Liver (tissue), 3 donors: ENCODE data around the gene TERB1.

ENCODE experiments used
- EGR1 ChIP-seq, 2 donors: IDR thresholded peaks; 2 replicates each; pipeline ENCODE4 v1.6.1; 2016 to 2018; ENCODE audit warnings: antibody characterized with exemption in 2 of 2, low read depth in 2 of 2
- FOXA1 ChIP-seq: IDR thresholded peaks from 2 replicates; pipeline ENCODE4 v1.6.1; 2016; ENCODE audit warnings: antibody characterized with exemption
- HNF4G ChIP-seq: IDR thresholded peaks from 2 replicates; pipeline ENCODE4 v1.6.1; 2016; ENCODE audit warnings: antibody characterized with exemption
- JUND ChIP-seq, 2 donors: IDR thresholded peaks; 2 replicates each; pipeline ENCODE4 v1.6.1; 2016; ENCODE audit warnings: antibody characterized with exemption in 2 of 2
- RAD21 ChIP-seq, 2 donors: IDR thresholded peaks; 2 replicates each; pipeline ENCODE4 v1.6.1; 2016; ENCODE audit warnings: antibody characterized with exemption in 2 of 2, mild to moderate bottlenecking in 2 of 2
- RXRA ChIP-seq, 2 donors: IDR thresholded peaks; 2 replicates each; pipeline ENCODE4 v1.6.1; 2017 to 2018; ENCODE audit warnings: antibody characterized with exemption in 2 of 2, mild to moderate bottlenecking in 1 of 2
- SP1 ChIP-seq: IDR thresholded peaks from 2 replicates; pipeline ENCODE4 v1.6.1; 2018; ENCODE audit warnings: antibody characterized with exemption, mild to moderate bottlenecking
- TAF1 ChIP-seq: conservative IDR thresholded peaks from 2 replicates; pipeline ENCODE4 v1.6.1; 2016; ENCODE audit warnings: antibody characterized with exemption, mild to moderate bottlenecking
- TF ChIP-seq, protein P1 (sequence below): fragments of 150-350 bp; IDR thresholded peaks from 2 replicates; pipeline ENCODE4 v1.5.1; 2017; ENCODE audit warnings: improper control_type of control experiment, low read depth, low read length; ENCODE audit not compliant: missing input control
- TF ChIP-seq, protein P2 (sequence below): IDR thresholded peaks from 2 replicates; pipeline ENCODE4 v1.6.1; 2016; ENCODE audit warnings: antibody characterized with exemption
- TF ChIP-seq, protein P3 (sequence below): IDR thresholded peaks from 2 replicates; pipeline ENCODE4 v1.6.1; 2016; ENCODE audit warnings: antibody characterized with exemption
- TF ChIP-seq, protein P4 (sequence below): IDR thresholded peaks from 2 replicates; pipeline ENCODE4 v1.6.1; 2016; ENCODE audit warnings: antibody characterized with exemption
- TF ChIP-seq, protein P5 (sequence below): IDR thresholded peaks from 2 replicates; pipeline ENCODE4 v1.6.1; 2016; ENCODE audit warnings: antibody characterized with exemption, mild to moderate bottlenecking
- donor health status: healthy.
- donor health status: healthy.

DNA sequence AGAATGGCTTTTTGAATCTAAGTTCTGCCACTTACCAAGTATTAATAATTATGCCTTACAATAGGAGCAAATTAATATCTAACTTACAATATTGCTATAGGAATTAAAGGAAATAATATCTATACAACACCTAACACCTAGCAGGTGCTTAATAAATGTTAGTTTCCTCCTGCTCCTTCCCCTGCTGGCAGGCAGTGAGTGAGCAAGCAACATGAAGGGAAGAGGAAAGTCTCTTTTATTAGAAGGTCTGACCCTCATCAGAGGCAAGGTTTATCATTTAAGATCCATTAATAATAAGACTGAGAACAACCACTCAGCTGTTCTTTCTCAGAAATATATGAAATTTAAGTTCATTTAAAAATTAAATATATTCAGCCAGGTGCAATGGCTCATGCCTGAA, 43.3 kb downstream of the TERB1 start:
- TF ChIP-seq, protein P1, sequence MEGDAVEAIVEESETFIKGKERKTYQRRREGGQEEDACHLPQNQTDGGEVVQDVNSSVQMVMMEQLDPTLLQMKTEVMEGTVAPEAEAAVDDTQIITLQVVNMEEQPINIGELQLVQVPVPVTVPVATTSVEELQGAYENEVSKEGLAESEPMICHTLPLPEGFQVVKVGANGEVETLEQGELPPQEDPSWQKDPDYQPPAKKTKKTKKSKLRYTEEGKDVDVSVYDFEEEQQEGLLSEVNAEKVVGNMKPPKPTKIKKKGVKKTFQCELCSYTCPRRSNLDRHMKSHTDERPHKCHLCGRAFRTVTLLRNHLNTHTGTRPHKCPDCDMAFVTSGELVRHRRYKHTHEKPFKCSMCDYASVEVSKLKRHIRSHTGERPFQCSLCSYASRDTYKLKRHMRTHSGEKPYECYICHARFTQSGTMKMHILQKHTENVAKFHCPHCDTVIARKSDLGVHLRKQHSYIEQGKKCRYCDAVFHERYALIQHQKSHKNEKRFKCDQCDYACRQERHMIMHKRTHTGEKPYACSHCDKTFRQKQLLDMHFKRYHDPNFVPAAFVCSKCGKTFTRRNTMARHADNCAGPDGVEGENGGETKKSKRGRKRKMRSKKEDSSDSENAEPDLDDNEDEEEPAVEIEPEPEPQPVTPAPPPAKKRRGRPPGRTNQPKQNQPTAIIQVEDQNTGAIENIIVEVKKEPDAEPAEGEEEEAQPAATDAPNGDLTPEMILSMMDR = no peak
- TF ChIP-seq SP1 = no peak
- TF ChIP-seq, protein P2, sequence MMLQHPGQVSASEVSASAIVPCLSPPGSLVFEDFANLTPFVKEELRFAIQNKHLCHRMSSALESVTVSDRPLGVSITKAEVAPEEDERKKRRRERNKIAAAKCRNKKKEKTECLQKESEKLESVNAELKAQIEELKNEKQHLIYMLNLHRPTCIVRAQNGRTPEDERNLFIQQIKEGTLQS = no peak
- TF ChIP-seq RXRA (IDR thresholded peaks at IDR 0.05) = no peak
- TF ChIP-seq TAF1 = no peak
- TF ChIP-seq EGR1 (IDR thresholded peaks at IDR 0.05; ENCODE audit: low read depth in 2 of 2) = no peak
- no peak for TF ChIP-seq RAD21 (IDR thresholded peaks at IDR 0.05)
- TF ChIP-seq FOXA1 = no peak
- TF ChIP-seq JUND (IDR thresholded peaks at IDR 0.05) = no peak
- TF ChIP-seq, protein P3, sequence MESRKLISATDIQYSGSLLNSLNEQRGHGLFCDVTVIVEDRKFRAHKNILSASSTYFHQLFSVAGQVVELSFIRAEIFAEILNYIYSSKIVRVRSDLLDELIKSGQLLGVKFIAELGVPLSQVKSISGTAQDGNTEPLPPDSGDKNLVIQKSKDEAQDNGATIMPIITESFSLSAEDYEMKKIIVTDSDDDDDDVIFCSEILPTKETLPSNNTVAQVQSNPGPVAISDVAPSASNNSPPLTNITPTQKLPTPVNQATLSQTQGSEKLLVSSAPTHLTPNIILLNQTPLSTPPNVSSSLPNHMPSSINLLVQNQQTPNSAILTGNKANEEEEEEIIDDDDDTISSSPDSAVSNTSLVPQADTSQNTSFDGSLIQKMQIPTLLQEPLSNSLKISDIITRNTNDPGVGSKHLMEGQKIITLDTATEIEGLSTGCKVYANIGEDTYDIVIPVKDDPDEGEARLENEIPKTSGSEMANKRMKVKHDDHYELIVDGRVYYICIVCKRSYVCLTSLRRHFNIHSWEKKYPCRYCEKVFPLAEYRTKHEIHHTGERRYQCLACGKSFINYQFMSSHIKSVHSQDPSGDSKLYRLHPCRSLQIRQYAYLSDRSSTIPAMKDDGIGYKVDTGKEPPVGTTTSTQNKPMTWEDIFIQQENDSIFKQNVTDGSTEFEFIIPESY = no peak
- TF ChIP-seq, protein P4, sequence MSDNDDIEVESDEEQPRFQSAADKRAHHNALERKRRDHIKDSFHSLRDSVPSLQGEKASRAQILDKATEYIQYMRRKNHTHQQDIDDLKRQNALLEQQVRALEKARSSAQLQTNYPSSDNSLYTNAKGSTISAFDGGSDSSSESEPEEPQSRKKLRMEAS = no peak
- TF ChIP-seq, protein P5, sequence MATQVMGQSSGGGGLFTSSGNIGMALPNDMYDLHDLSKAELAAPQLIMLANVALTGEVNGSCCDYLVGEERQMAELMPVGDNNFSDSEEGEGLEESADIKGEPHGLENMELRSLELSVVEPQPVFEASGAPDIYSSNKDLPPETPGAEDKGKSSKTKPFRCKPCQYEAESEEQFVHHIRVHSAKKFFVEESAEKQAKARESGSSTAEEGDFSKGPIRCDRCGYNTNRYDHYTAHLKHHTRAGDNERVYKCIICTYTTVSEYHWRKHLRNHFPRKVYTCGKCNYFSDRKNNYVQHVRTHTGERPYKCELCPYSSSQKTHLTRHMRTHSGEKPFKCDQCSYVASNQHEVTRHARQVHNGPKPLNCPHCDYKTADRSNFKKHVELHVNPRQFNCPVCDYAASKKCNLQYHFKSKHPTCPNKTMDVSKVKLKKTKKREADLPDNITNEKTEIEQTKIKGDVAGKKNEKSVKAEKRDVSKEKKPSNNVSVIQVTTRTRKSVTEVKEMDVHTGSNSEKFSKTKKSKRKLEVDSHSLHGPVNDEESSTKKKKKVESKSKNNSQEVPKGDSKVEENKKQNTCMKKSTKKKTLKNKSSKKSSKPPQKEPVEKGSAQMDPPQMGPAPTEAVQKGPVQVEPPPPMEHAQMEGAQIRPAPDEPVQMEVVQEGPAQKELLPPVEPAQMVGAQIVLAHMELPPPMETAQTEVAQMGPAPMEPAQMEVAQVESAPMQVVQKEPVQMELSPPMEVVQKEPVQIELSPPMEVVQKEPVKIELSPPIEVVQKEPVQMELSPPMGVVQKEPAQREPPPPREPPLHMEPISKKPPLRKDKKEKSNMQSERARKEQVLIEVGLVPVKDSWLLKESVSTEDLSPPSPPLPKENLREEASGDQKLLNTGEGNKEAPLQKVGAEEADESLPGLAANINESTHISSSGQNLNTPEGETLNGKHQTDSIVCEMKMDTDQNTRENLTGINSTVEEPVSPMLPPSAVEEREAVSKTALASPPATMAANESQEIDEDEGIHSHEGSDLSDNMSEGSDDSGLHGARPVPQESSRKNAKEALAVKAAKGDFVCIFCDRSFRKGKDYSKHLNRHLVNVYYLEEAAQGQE = no peak
- TF ChIP-seq HNF4G = no peak
